Caco-2 (cell line): ENCODE measurements around the gene MCTP2. TPM values are rescaled to one million over a fixed set of nuclear protein-coding genes. Genes with fewer than 3 reads are reported as not detected.

Source experiments
- BruUV-seq: library from RNA; stranded (reverse); fragments of 400-500 nt; replicated peaks from 2 replicates; lab custom pipeline; 2021; lab: Mats Ljungman, UMichigan
- CTCF ChIA-PET: fragments of 300-600 bp; sonication (Branson Sonifier 250); formaldehyde crosslinking; loops from one replicate; lab custom pipeline; 2022; ENCODE audit warnings: antibody characterized with exemption; lab: Charles Lee
- POLR2A ChIA-PET: fragments of 300-600 bp; sonication (Branson Sonifier 250); formaldehyde crosslinking; loops from one replicate; lab custom pipeline; 2022; ENCODE audit warnings: antibody characterized with exemption; lab: Charles Lee
- DNase-seq, 2 experiments: peaks; one replicate each; pipeline versions ENCODE4 v3.0.0 to v3.0.0-alpha.2; 2020 to 2022
- H3K27me3 ChIP-seq: replicated peaks from 2 replicates; pipeline ENCODE4 v1.6.0; 2011; ENCODE audit warnings: low read length; ENCODE audit not compliant: control insufficient read depth, insufficient read depth
- H3K36me3 ChIP-seq: 2 replicates; pipeline ENCODE4 v1.5.1; 2011; ENCODE audit warnings: low read length; ENCODE audit not compliant: control insufficient read depth, insufficient read depth
- H3K4me1 ChIP-seq: fragments of 250-450 bp; sonication (Bioruptor Pico); 2 replicates; pipeline ENCODE4 v1.5.1; 2020; ENCODE audit warnings: mild to moderate bottlenecking
- H3K4me3 ChIP-seq: 2 replicates; pipeline ENCODE4 v1.5.1; 2011; ENCODE audit warnings: low read depth, mild to moderate bottlenecking, control low read depth, low read length
- H3K9me3 ChIP-seq: fragments of 250-450 bp; sonication (Bioruptor Pico); 2 replicates; pipeline ENCODE4 v1.5.1; 2020; ENCODE audit warnings: mild to moderate bottlenecking, moderate library complexity
- H3K27ac Mint-ChIP-seq: one replicate; pipeline ENCODE4 v1.8.0; 2022; ENCODE audit warnings: mixed read lengths; ENCODE audit not compliant: unreplicated experiment
- H3K27me3 Mint-ChIP-seq: one replicate; pipeline ENCODE4 v1.8.0; 2022; ENCODE audit warnings: mixed read lengths; ENCODE audit not compliant: insufficient read depth, unreplicated experiment
- H3K36me3 Mint-ChIP-seq: one replicate; pipeline ENCODE4 v1.8.0; 2022; ENCODE audit warnings: mild to moderate bottlenecking, mixed read lengths; ENCODE audit not compliant: insufficient read depth, unreplicated experiment
- H3K4me1 Mint-ChIP-seq: one replicate; pipeline ENCODE4 v1.8.0; 2022; ENCODE audit warnings: low read depth, mixed read lengths; ENCODE audit not compliant: unreplicated experiment
- H3K4me3 Mint-ChIP-seq: one replicate; pipeline ENCODE4 v1.8.0; 2022; ENCODE audit warnings: mild to moderate bottlenecking, moderate library complexity, mixed read lengths; ENCODE audit not compliant: unreplicated experiment
- H3K9me3 Mint-ChIP-seq: one replicate; pipeline ENCODE4 v1.8.0; 2022; ENCODE audit warnings: mixed read lengths; ENCODE audit not compliant: unreplicated experiment
- intact Hi-C: fragments of 100-400 bp; cut with micrococcal nuclease; formaldehyde crosslinking; loops from one replicate; pipeline ENCODE4 v1.10.0; 2022; ENCODE audit not compliant: unreplicated experiment
- total RNA-seq: library from RNA; stranded (reverse); gene quantifications from 2 replicates; pipeline ENCODE4 v1.2.3, GENCODE V29; 2022
- TF ChIP-seq, protein P1 (sequence below), 2 experiments: fragments of 200-600 bp in 1 of 2; IDR thresholded peaks; 1 replicate in 1 of 2; 2 replicates in 1 of 2; pipeline versions ENCODE4 v1.5.1 to v1.8.0; 2011 to 2022; ENCODE audit warnings: antibody characterized with exemption in 1 of 2, control low read depth in 1 of 2, inconsistent platforms in 1 of 2, low read depth in 1 of 2, low read length in 1 of 2, mild to moderate bottlenecking in 1 of 2, moderate library complexity in 1 of 2; ENCODE audit not compliant: insufficient read depth in 1 of 2, severe bottlenecking in 1 of 2, unreplicated experiment in 1 of 2

Gene MCTP2
- total RNA-seq, 1 experiment from 2014 or later, result 9.9 TPM

DNA sequence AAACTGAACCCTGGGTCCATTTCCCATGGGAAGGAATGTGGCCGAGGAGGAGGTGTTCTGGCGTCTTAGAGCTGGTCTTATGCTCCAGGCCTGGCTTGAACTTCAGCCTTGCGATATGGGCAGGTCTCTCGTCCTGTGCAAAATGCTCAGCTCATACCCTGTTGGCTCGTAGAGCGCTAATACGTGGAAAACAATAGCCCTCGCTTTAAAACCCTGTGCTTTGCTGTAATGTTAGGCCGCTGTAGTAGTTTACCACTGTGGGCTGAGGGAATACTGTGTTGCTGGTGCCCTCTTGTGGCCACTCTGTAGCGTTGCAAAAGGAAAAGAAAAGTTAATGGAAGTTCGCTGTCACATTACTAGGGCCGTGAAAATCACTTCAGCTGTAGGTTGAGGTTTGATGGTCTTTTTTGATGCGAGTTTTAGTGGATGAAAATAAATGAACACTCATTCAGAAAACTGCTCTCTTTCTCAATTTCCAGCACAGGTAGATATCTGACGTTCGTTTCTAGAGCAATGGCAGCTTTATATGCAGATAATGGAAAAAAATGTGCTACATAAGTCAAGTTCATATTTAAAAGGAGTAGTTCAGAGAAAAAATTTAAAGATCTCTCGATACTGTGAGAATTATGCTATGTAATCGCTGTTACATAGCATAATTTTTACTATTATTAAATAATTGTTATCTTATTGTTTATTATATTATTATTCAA, 92.9 kb downstream of the MCTP2 start:
- TF ChIP-seq, protein P1, sequence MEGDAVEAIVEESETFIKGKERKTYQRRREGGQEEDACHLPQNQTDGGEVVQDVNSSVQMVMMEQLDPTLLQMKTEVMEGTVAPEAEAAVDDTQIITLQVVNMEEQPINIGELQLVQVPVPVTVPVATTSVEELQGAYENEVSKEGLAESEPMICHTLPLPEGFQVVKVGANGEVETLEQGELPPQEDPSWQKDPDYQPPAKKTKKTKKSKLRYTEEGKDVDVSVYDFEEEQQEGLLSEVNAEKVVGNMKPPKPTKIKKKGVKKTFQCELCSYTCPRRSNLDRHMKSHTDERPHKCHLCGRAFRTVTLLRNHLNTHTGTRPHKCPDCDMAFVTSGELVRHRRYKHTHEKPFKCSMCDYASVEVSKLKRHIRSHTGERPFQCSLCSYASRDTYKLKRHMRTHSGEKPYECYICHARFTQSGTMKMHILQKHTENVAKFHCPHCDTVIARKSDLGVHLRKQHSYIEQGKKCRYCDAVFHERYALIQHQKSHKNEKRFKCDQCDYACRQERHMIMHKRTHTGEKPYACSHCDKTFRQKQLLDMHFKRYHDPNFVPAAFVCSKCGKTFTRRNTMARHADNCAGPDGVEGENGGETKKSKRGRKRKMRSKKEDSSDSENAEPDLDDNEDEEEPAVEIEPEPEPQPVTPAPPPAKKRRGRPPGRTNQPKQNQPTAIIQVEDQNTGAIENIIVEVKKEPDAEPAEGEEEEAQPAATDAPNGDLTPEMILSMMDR (IDR thresholded peaks at IDR 0.05; ENCODE audit: insufficient read depth in 1 of 2, low read depth in 1 of 2, low read length in 1 of 2, severe bottlenecking in 1 of 2, unreplicated experiment in 1 of 2), result peak; percentile 82 to 90
- H3K4me3 Mint-ChIP-seq, result no peak overlapping the region
- intact Hi-C loops, result loop anchor here (1.0 to 2.0 kb wide), 3 partner anchors 75 to 160 kb away; partner anchors contain the start of gene MCTP2
- no peaks in the 10 kb centered on the region for H3K9me3 Mint-ChIP-seq
- H3K4me3 ChIP-seq, result no peak overlapping the region
- peaks cover under 1% of the 10 kb centered on the region for H3K36me3 Mint-ChIP-seq
- H3K27me3 ChIP-seq, result no peaks in the 10 kb centered on the region
- no peaks in the 10 kb centered on the region for H3K9me3 ChIP-seq
- BruUV-seq, result no TSS peak
- CTCF ChIA-PET, result interaction anchor here (0.9 to 2.7 kb wide), 7 partner anchors 8 to 160 kb away, joined by 3 to 38 read pairs (median 7); partner anchors contain the start of gene MCTP2
- POLR2A ChIA-PET, result no interaction called here
- H3K36me3 ChIP-seq, result no peaks in the 10 kb centered on the region
- no peaks in the 10 kb centered on the region for H3K4me1 Mint-ChIP-seq
- DNase-seq, result peak in 1 of 2 experiments; percentile 50
- H3K27me3 Mint-ChIP-seq, result no peaks in the 10 kb centered on the region
- no peak overlapping the region for H3K27ac Mint-ChIP-seq
- no peaks in the 10 kb centered on the region for H3K4me1 ChIP-seq

GRCh38 chr15:94324835-94325767, 93.7 kb downstream of the MCTP2 start:
- no peak for DNase-seq
- Mint-ChIP-seq H3K27me3 (no peaks in the 10 kb centered on the region), H3K4me3 (no peak overlapping the region), H3K36me3 (no peaks in the 10 kb centered on the region), H3K4me1 (no peaks in the 10 kb centered on the region), H3K27ac (no peak overlapping the region), H3K9me3 (no peaks in the 10 kb centered on the region)
- Histone ChIP-seq H3K36me3 (no peaks in the 10 kb centered on the region), H3K27me3 (no peaks in the 10 kb centered on the region), H3K9me3 (no peaks in the 10 kb centered on the region), H3K4me1 (no peaks in the 10 kb centered on the region), H3K4me3 (no peak overlapping the region)
- ChIA-PET CTCF (interaction anchor here (0.7 to 2.7 kb wide), 8 partner anchors 7 to 422 kb away, joined by 3 to 38 read pairs (median 6); partner anchors contain the start of gene MCTP2), POLR2A (no interaction called here)
- TF ChIP-seq, protein P1 (IDR thresholded peaks at IDR 0.05; ENCODE audit: insufficient read depth in 1 of 2, low read depth in 1 of 2, low read length in 1 of 2, severe bottlenecking in 1 of 2, unreplicated experiment in 1 of 2), result no peak
- intact Hi-C loops, result loop anchor here (1.0 to 2.0 kb wide), 3 partner anchors 76 to 161 kb away; partner anchors contain the start of gene MCTP2
- BruUV-seq, result no TSS peak
